Body of pancreas (tissue), 4 donors: Measurements from ENCODE around the gene SNX24.

Experiments
- CTCF ChIP-seq, 7 experiments: fragments of 450-650 bp in 4 of 7; fragments of 200-600 bp in 3 of 7; sonication (generic) in 3 of 7; IDR thresholded peaks; one replicate each; pipeline ENCODE4 v1.5.1; 2016 to 2019; ENCODE audit warnings: antibody characterized with exemption in 7 of 7
- POLR2A ChIP-seq, 3 donors: fragments of 450-650 bp; IDR thresholded peaks; one replicate each; pipeline ENCODE4 v1.6.1; 2016; ENCODE audit warnings: antibody characterized with exemption in 3 of 3, mild to moderate bottlenecking in 2 of 3

- TF ChIP-seq CTCF (IDR thresholded peaks at IDR 0.05) (no peak), POLR2A (IDR thresholded peaks at IDR 0.05) (no peak)
Measured at GRCh38 chr5:122963305-122963704, 117.9 kb downstream of the SNX24 start.
